WTC11 (cell line): ENCODE results near the gene ARMH2. TPM values are rescaled to one million over a fixed set of nuclear protein-coding genes. Genes with fewer than 3 reads are reported as not detected.

Experiments
- ATAC-seq: fragments of 200-7000 bp; cut with Tn5 transposase; 2 replicates; pipeline ENCODE4 v1.10.0; 2021; ENCODE audit warnings: mild to moderate bottlenecking, moderate library complexity
- CTCF ChIA-PET: fragments of 300-600 bp; sonication (Branson Sonifier 250); formaldehyde crosslinking; loops from one replicate; lab custom pipeline; 2021; ENCODE audit warnings: antibody characterized with exemption; lab: Charles Lee
- POLR2A ChIA-PET: fragments of 350-600 bp; sonication (Branson Sonifier 250); formaldehyde crosslinking; loops from one replicate; lab custom pipeline; 2021; ENCODE audit warnings: antibody characterized with exemption; lab: Charles Lee
- DNase-seq: peaks from one replicate; pipeline ENCODE4 v3.0.0; 2021; ENCODE audit warnings: low spot score
- H3K27ac Mint-ChIP-seq: 2 replicates; pipeline ENCODE4 v1.8.0; 2021; ENCODE audit warnings: mixed read lengths
- H3K27me3 Mint-ChIP-seq: 2 replicates; pipeline ENCODE4 v1.8.0; 2021; ENCODE audit warnings: low read depth, mild to moderate bottlenecking, moderate library complexity, mixed read lengths
- H3K36me3 Mint-ChIP-seq: 2 replicates; pipeline ENCODE4 v1.8.0; 2021; ENCODE audit warnings: mixed read lengths
- H3K4me1 Mint-ChIP-seq: 2 replicates; pipeline ENCODE4 v1.8.0; 2022; ENCODE audit warnings: mixed read lengths
- H3K4me3 Mint-ChIP-seq: 2 replicates; pipeline ENCODE4 v1.8.0; 2021; ENCODE audit warnings: mild to moderate bottlenecking, moderate library complexity, mixed read lengths
- H3K9me3 Mint-ChIP-seq: 2 replicates; pipeline ENCODE4 v1.8.0; 2021; ENCODE audit warnings: mixed read lengths
- ELF4 ChIP-seq: sonication (generic); formaldehyde crosslinking; IDR thresholded peaks from 2 replicates; pipeline ENCODE4 v1.8.1; 2022; ENCODE audit warnings: low read depth, mild to moderate bottlenecking, moderate library complexity, missing genetic modification reagents
- ESRRA ChIP-seq: sonication (generic); formaldehyde crosslinking; IDR thresholded peaks from 2 replicates; pipeline ENCODE4 v1.8.1; 2022; ENCODE audit warnings: mild to moderate bottlenecking, missing genetic modification reagents, borderline replicate concordance
- GABPB1 ChIP-seq: sonication (generic); formaldehyde crosslinking; IDR thresholded peaks from 2 replicates; pipeline ENCODE4 v1.8.1; 2023; ENCODE audit warnings: mild to moderate bottlenecking, missing genetic modification reagents
- GRHL2 ChIP-seq: fragments of 250-450 bp; sonication (Bioruptor Pico); IDR thresholded peaks from 2 replicates; pipeline ENCODE4 v1.8.0; 2022; ENCODE audit warnings: mild to moderate bottlenecking, moderate library complexity; ENCODE audit not compliant: insufficient replicate concordance, severe bottlenecking
- GTF2I ChIP-seq: fragments of 250-450 bp; sonication (Bioruptor Pico); conservative IDR thresholded peaks from 2 replicates; pipeline ENCODE4 v1.4.0; 2021; ENCODE audit warnings: mild to moderate bottlenecking
- JAZF1 ChIP-seq: fragments of 250-450 bp; sonication (Bioruptor Pico); IDR thresholded peaks from 2 replicates; pipeline ENCODE4 v1.9.0; 2021; ENCODE audit warnings: moderate library complexity, mild to moderate bottlenecking, inconsistent platforms
- KAT7 ChIP-seq: sonication (generic); formaldehyde crosslinking; IDR thresholded peaks from 2 replicates; pipeline ENCODE4 v1.8.1; 2023; ENCODE audit warnings: missing genetic modification reagents, mild to moderate bottlenecking, borderline replicate concordance
- PRRX2 ChIP-seq: fragments of 250-450 bp; sonication (Bioruptor Pico); IDR thresholded peaks from 2 replicates; pipeline ENCODE4 v1.8.0; 2021; ENCODE audit warnings: mild to moderate bottlenecking
- RELA ChIP-seq: sonication (generic); formaldehyde crosslinking; IDR thresholded peaks from 2 replicates; pipeline ENCODE4 v1.8.1; 2022; ENCODE audit warnings: missing genetic modification reagents, mild to moderate bottlenecking, borderline replicate concordance
- RORB ChIP-seq: fragments of 250-450 bp; sonication (Bioruptor Pico); IDR thresholded peaks from 2 replicates; pipeline ENCODE4 v1.9.0; 2021; ENCODE audit warnings: mild to moderate bottlenecking
- SMAD4 ChIP-seq: sonication (generic); formaldehyde crosslinking; IDR thresholded peaks from 2 replicates; pipeline ENCODE4 v1.8.0; 2022; ENCODE audit warnings: mild to moderate bottlenecking, missing genetic modification reagents
- SP1 ChIP-seq: sonication (generic); formaldehyde crosslinking; conservative IDR thresholded peaks from 2 replicates; pipeline ENCODE4 v1.8.1; 2022; ENCODE audit warnings: missing genetic modification reagents
- USF1 ChIP-seq: sonication (generic); formaldehyde crosslinking; IDR thresholded peaks from 2 replicates; pipeline ENCODE4 v1.8.0; 2022; ENCODE audit warnings: mild to moderate bottlenecking, missing genetic modification reagents
- ZBTB21 ChIP-seq: sonication (generic); formaldehyde crosslinking; IDR thresholded peaks from 2 replicates; pipeline ENCODE4 v1.8.1; 2023; ENCODE audit warnings: mild to moderate bottlenecking, missing genetic modification reagents, borderline replicate concordance
- ZBTB43 ChIP-seq: sonication (generic); formaldehyde crosslinking; IDR thresholded peaks from 2 replicates; pipeline ENCODE4 v1.8.1; 2023; ENCODE audit warnings: mild to moderate bottlenecking, missing genetic modification reagents
- ZNF281 ChIP-seq: sonication (generic); formaldehyde crosslinking; IDR thresholded peaks from 2 replicates; pipeline ENCODE4 v1.8.0; 2023; ENCODE audit warnings: mild to moderate bottlenecking, missing genetic modification reagents
- ZSCAN18 ChIP-seq: fragments of 250-450 bp; sonication (Bioruptor Pico); IDR thresholded peaks from 2 replicates; pipeline ENCODE4 v2.1.2; 2022; ENCODE audit warnings: mild to moderate bottlenecking, moderate library complexity
- total RNA-seq: library from RNA; stranded (reverse); gene quantifications from 3 replicates; pipeline ENCODE4 v1.2.3, GENCODE V29; 2021
- TF ChIP-seq, protein P1 (sequence below): sonication (generic); formaldehyde crosslinking; IDR thresholded peaks from 2 replicates; pipeline ENCODE4 v1.8.1; 2023; ENCODE audit warnings: mild to moderate bottlenecking, missing genetic modification reagents, moderate library complexity
- TF ChIP-seq, protein P2 (sequence below): sonication (generic); formaldehyde crosslinking; IDR thresholded peaks from 2 replicates; pipeline ENCODE4 v1.8.1; 2022; ENCODE audit warnings: low read depth, mild to moderate bottlenecking, moderate library complexity, missing genetic modification reagents, borderline replicate concordance
- TF ChIP-seq, protein P3 (sequence below): sonication (generic); formaldehyde crosslinking; IDR thresholded peaks from 2 replicates; pipeline ENCODE4 v1.8.0; 2022; ENCODE audit warnings: mild to moderate bottlenecking, missing genetic modification reagents
- TF ChIP-seq, protein P4 (sequence below): fragments of 250-450 bp; sonication (Bioruptor Pico); IDR thresholded peaks from 2 replicates; pipeline ENCODE4 v1.9.0; 2021; ENCODE audit warnings: mild to moderate bottlenecking

Gene ARMH2
- total RNA-seq, 1 experiment from 2014 or later, result not detected

- DNase-seq, result no peak
- Mint-ChIP-seq H3K27ac (peak overlapping the region; percentile 90), H3K4me3 (peak overlapping the region; percentile 98), H3K36me3 (peaks cover 23% of the 10 kb centered on the region), H3K9me3 (no peaks in the 10 kb centered on the region)
- POLR2A ChIA-PET, result no interaction called here
- CTCF ChIA-PET, result interaction anchor here (0.6 to 2.0 kb wide), 3 partner anchors 9 to 295 kb away, joined by 4 to 5 read pairs (median 4); no protein-coding TSS in a partner anchor
- TF ChIP-seq ZSCAN18 (no peak), ESRRA (CRISPR knock-in tag) (0 out of 2 replicates have a peak, but pooled peaks have one; percentile 21), PRRX2 (CRISPR knock-in tag) (0 out of 2 replicates have a peak, but pooled peaks have one; percentile 60), SMAD4 (no peak)
- TF ChIP-seq, all 79 proteins: peak for 2
- Mint-ChIP-seq H3K27me3 (no peaks in the 10 kb centered on the region), H3K4me1 (peaks cover 21% of the 10 kb centered on the region)
- no peak for ATAC-seq
Measured at GRCh38 chr6:24775520-24776058, 23.1 kb downstream of the ARMH2 start.

DNA sequence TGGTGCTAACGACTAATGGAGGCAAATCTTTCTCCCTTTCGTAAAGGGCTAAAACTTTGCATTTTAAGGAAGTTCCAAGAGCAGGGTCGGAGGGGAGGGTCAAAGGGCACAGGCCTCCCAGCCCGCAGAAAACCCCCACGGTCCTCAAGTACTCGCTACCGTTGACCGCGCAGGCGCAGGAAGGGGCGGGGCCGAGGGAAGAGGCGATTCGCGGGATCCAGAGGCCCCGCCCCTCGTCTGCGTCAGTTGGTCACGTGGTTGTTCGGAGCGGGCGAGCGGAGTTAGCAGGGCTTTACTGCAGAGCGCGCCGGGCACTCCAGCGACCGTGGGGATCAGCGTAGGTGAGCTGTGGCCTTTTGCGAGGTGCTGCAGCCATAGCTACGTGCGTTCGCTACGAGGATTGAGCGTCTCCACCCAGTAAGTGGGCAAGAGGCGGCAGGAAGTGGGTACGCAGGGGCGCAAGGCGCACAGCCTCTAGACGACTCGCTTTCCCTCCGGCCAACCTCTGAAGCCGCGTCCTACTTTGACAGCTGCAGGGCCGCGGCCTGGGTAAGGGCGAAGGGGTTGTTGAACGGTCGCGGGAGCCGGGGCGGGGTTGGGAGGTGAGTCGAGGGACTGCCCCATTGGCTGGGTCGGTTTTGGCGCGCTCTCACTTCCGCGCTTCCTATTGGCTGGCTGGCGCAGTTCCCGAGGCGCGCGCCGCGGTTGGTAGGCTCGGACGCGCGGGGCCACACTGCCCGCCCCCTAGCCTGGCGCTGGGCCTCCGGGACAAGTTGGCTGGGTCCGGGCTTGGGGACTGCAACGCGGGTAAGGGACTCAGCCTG, 23.8 kb downstream of the ARMH2 start, which contains the start of gene GMNN:
TSS of gene GMNN (plus strand) at position 242 of the 824 bp plus-strand sequence. CDS start 2,310 bp downstream, outside the sequence.
- peak within 1 kb of the TSS; percentile 98 for H3K4me3 Mint-ChIP-seq
- ChIA-PET POLR2A (no interaction called here), CTCF (interaction anchor here (0.6 to 2.0 kb wide), 5 partner anchors 159 to 296 kb away, joined by 3 to 5 read pairs (median 4); no protein-coding TSS in a partner anchor)
- H3K27ac Mint-ChIP-seq, result peak within 1 kb of the TSS; percentile 99
- peak; percentile 94 for ATAC-seq
- no peaks in the 10 kb centered on the region for H3K27me3 Mint-ChIP-seq
- DNase-seq, result peak; percentile 99
- H3K36me3 Mint-ChIP-seq, result peaks cover 17% of the 10 kb centered on the region
- peaks cover 21% of the 10 kb centered on the region for H3K4me1 Mint-ChIP-seq
- no peaks in the 10 kb centered on the region for H3K9me3 Mint-ChIP-seq
- no peak for TF ChIP-seq PRRX2 (CRISPR knock-in tag)
- peak; percentile 73 for TF ChIP-seq GABPB1 (CRISPR knock-in tag)
- TF ChIP-seq, protein P1, sequence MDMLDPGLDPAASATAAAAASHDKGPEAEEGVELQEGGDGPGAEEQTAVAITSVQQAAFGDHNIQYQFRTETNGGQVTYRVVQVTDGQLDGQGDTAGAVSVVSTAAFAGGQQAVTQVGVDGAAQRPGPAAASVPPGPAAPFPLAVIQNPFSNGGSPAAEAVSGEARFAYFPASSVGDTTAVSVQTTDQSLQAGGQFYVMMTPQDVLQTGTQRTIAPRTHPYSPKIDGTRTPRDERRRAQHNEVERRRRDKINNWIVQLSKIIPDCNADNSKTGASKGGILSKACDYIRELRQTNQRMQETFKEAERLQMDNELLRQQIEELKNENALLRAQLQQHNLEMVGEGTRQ, result peak; percentile 94
- TF ChIP-seq, protein P2, sequence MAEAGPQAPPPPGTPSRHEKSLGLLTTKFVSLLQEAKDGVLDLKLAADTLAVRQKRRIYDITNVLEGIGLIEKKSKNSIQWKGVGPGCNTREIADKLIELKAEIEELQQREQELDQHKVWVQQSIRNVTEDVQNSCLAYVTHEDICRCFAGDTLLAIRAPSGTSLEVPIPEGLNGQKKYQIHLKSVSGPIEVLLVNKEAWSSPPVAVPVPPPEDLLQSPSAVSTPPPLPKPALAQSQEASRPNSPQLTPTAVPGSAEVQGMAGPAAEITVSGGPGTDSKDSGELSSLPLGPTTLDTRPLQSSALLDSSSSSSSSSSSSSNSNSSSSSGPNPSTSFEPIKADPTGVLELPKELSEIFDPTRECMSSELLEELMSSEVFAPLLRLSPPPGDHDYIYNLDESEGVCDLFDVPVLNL, result peak; percentile 93
- TF ChIP-seq JAZF1, result no peak
- TF ChIP-seq, protein P3, sequence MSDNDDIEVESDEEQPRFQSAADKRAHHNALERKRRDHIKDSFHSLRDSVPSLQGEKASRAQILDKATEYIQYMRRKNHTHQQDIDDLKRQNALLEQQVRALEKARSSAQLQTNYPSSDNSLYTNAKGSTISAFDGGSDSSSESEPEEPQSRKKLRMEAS (CRISPR knock-in tag), result peak; percentile 91
- peak; percentile 91 for TF ChIP-seq USF1
- peak; percentile 90 for TF ChIP-seq ZBTB43 (CRISPR knock-in tag)
- TF ChIP-seq RORB, result no peak
- no peak for TF ChIP-seq RELA (CRISPR knock-in tag)
- no peak for TF ChIP-seq GRHL2 (CRISPR knock-in tag)
- TF ChIP-seq KAT7 (CRISPR knock-in tag), result peak; percentile 93
- TF ChIP-seq GTF2I (CRISPR knock-in tag), result no peak
- TF ChIP-seq SP1, result peak; percentile 90
- peak; percentile 75; the same call in 1 of the 2 replicates for TF ChIP-seq ZNF281 (CRISPR knock-in tag)
- TF ChIP-seq, protein P4, sequence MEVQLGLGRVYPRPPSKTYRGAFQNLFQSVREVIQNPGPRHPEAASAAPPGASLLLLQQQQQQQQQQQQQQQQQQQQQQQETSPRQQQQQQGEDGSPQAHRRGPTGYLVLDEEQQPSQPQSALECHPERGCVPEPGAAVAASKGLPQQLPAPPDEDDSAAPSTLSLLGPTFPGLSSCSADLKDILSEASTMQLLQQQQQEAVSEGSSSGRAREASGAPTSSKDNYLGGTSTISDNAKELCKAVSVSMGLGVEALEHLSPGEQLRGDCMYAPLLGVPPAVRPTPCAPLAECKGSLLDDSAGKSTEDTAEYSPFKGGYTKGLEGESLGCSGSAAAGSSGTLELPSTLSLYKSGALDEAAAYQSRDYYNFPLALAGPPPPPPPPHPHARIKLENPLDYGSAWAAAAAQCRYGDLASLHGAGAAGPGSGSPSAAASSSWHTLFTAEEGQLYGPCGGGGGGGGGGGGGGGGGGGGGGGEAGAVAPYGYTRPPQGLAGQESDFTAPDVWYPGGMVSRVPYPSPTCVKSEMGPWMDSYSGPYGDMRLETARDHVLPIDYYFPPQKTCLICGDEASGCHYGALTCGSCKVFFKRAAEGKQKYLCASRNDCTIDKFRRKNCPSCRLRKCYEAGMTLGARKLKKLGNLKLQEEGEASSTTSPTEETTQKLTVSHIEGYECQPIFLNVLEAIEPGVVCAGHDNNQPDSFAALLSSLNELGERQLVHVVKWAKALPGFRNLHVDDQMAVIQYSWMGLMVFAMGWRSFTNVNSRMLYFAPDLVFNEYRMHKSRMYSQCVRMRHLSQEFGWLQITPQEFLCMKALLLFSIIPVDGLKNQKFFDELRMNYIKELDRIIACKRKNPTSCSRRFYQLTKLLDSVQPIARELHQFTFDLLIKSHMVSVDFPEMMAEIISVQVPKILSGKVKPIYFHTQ (CRISPR knock-in tag), result peak; percentile 84; the same call in 1 of the 2 replicates
- no peak for TF ChIP-seq ELF4
- no peak for TF ChIP-seq ZBTB21 (CRISPR knock-in tag)
